Breast epithelium (tissue), 4 donors: ENCODE data around the gene CPN1. TPM values are rescaled to one million over a fixed set of nuclear protein-coding genes. Genes with fewer than 3 reads are reported as not detected.

Experiments
- DNase-seq, 2 donors: peaks; one replicate each; pipeline ENCODE4 v3.0.0-alpha.2; 2019; ENCODE audit warnings: low spot score in 2 of 2
- H3K27ac ChIP-seq, 2 donors: fragments of 200-600 bp; sonication (generic) in 1 of 2; one replicate each; pipeline ENCODE4 v1.5.1; 2016 to 2019; ENCODE audit warnings: mild to moderate bottlenecking in 1 of 2
- H3K27me3 ChIP-seq, 2 donors: fragments of 200-600 bp; sonication (generic) in 1 of 2; one replicate each; pipeline versions ENCODE4 v1.5.1 to v1.6.0; 2017 to 2019; ENCODE audit warnings: control low read depth in 1 of 2, mild to moderate bottlenecking in 1 of 2
- H3K36me3 ChIP-seq: fragments of 200-600 bp; one replicate; pipeline ENCODE4 v1.5.1; 2019
- H3K4me1 ChIP-seq, 2 donors: fragments of 200-600 bp; sonication (generic); one replicate each; pipeline ENCODE4 v1.5.1; 2016 to 2019; ENCODE audit warnings: control low read depth in 1 of 2
- H3K4me3 ChIP-seq, 3 donors: fragments of 200-600 bp; sonication (generic); 1 replicate in 2 of 3; 2 replicates in 1 of 3; pipeline ENCODE4 v1.5.1; 2016 to 2019; ENCODE audit warnings: mild to moderate bottlenecking in 3 of 3, moderate library complexity in 2 of 3
- H3K9me3 ChIP-seq, 2 donors: fragments of 200-600 bp; sonication (generic) in 1 of 2; one replicate each; pipeline ENCODE4 v1.5.1; 2016 to 2019; ENCODE audit warnings: control low read depth in 1 of 2
- CTCF ChIP-seq, 3 donors: fragments of 450-650 bp; IDR thresholded peaks; one replicate each; pipeline ENCODE4 v1.5.1; 2016 to 2017; ENCODE audit warnings: antibody characterized with exemption in 3 of 3, mild to moderate bottlenecking in 3 of 3, moderate library complexity in 3 of 3
- POLR2A ChIP-seq: fragments of 450-650 bp; IDR thresholded peaks from one replicate; pipeline ENCODE4 v1.6.1; 2016; ENCODE audit warnings: antibody characterized with exemption, mild to moderate bottlenecking, moderate library complexity
- POLR2AphosphoS5 ChIP-seq, 3 donors: sonication (generic); formaldehyde crosslinking; IDR thresholded peaks; one replicate each; pipeline ENCODE4 v1.6.1; 2017; ENCODE audit warnings: antibody characterized with exemption in 3 of 3
- intact Hi-C: fragments of 100-400 bp; cut with DNase I; formaldehyde crosslinking; loops from one replicate; pipeline ENCODE4 v1.15.1; 2023; ENCODE audit warnings: low total_unique reads
- total RNA-seq, 3 donors: library from RNA; depleted of rRNA; stranded (reverse); fragments of >200 nt; gene quantifications; one replicate each; pipeline ENCODE4 v1.1.0, GENCODE V29; 2016

Gene CPN1
- total RNA-seq, 3 donors from 2014 or later = not detected

DNA sequence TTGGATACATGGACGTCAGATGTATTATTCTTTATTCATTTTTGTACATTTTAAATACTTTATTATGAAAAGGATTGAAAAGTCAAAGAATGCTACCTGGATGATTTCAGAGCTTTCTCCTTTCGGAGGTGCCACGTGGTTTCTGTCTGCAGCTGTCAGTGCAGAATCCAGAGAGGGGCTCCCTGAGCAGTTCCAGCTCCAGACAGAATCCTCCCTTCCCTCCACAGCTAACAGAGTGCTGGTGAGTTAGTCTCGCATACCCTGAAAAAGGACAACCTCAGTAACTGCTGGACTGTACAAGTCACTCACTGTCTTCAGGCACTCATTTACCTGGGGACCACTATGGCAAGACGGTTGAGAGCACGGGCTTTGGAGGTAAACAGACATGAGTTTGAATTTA, 82.8 kb downstream of the CPN1 start:
- H3K4me1 ChIP-seq = peaks cover 0 to 5% of the 10 kb centered on the region in 2 donors
- no peaks in the 10 kb centered on the region for H3K36me3 ChIP-seq
- H3K4me3 ChIP-seq = no peak overlapping the region
- TF ChIP-seq POLR2AphosphoS5 (IDR thresholded peaks at IDR 0.05) (no peak), CTCF (IDR thresholded peaks at IDR 0.05) (no peak), POLR2A (no peak)
- H3K27ac ChIP-seq = no peak overlapping the region
- DNase-seq = no peak
- intact Hi-C loops = loop anchor here (1.0 kb wide), 1 partner anchor 11 kb away; no protein-coding TSS in a partner anchor
- H3K27me3 ChIP-seq = no peaks in the 10 kb centered on the region
- no peaks in the 10 kb centered on the region for H3K9me3 ChIP-seq

GRCh38 chr10:99996671-99997648, 84.7 kb downstream of the CPN1 start:
- TF ChIP-seq POLR2A = no peak
- peak overlapping the region; percentile 16 to 46 for H3K27ac ChIP-seq
- H3K36me3 ChIP-seq = no peaks in the 10 kb centered on the region
- H3K27me3 ChIP-seq = no peaks in the 10 kb centered on the region
- peaks cover 0 to 5% of the 10 kb centered on the region in 2 donors for H3K4me1 ChIP-seq
- no peak overlapping the region for H3K4me3 ChIP-seq
- no peaks in the 10 kb centered on the region for H3K9me3 ChIP-seq
- DNase-seq = no peak
- intact Hi-C loops = no loop called here

- Histone ChIP-seq H3K4me1 (peaks cover 0 to 5% of the 10 kb centered on the region in 2 donors), H3K4me3 (no peak overlapping the region), H3K36me3 (no peaks in the 10 kb centered on the region), H3K27me3 (no peaks in the 10 kb centered on the region), H3K9me3 (no peaks in the 10 kb centered on the region), H3K27ac (peak overlapping the region in 1 of 2 donors; percentile 36)
- no peak for TF ChIP-seq CTCF (IDR thresholded peaks at IDR 0.05)
- TF ChIP-seq POLR2AphosphoS5 (IDR thresholded peaks at IDR 0.05) = no peak
- TF ChIP-seq POLR2A = no peak
- DNase-seq = no peak
- intact Hi-C loops = no loop called here
Observed at GRCh38 chr10:99995713-99996112, 86.0 kb downstream of the CPN1 start.

DNA sequence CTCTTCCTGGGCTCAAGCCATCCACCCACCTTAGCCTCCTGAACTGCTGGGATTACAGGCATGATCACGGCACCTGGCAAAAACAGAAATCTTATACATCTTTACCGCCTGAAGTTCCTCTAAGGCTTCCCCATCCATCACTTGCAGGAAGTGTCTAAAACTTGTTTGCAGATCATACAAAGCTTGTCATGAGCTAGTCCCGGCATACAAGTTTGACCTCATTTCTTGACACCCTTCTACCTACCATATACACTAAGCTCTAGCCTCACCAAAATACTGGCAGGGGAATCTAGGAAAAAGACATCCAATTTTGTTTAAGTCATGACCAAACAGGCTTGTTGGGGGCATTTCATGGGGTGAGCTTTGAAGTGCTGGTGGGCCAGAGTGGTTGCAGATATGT, 86.4 kb downstream of the CPN1 start:
- Histone ChIP-seq H3K36me3 (no peaks in the 10 kb centered on the region), H3K9me3 (no peaks in the 10 kb centered on the region), H3K4me1 (peaks cover 0 to 5% of the 10 kb centered on the region in 2 donors), H3K27ac (peak overlapping the region in 1 of 2 donors; percentile 36), H3K27me3 (no peaks in the 10 kb centered on the region), H3K4me3 (no peak overlapping the region)
- TF ChIP-seq POLR2A = no peak
- DNase-seq = no peak
- intact Hi-C loops = no loop called here

DNA sequence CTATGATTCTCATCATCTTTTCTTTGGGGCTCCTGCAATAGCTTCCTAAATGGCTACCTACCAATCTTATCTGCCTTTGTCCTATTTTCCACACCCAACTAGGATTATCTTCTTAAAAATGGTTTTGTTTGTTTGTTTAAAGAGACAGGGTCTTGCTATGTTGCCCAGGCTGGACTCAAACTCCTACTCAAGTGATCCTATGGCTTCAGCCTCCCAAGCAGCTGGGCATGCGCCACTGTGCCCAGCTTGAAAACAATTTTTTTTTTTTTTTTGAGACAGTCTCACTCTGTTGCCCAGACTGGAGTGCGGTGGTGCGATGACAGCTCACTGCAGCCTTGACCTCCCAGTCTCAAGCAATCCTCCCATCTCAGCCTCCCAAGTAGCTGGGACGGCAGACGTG, 86.9 kb downstream of the CPN1 start:
- Histone ChIP-seq H3K4me3 (no peak overlapping the region), H3K27me3 (no peaks in the 10 kb centered on the region), H3K36me3 (no peaks in the 10 kb centered on the region), H3K27ac (peak overlapping the region in 1 of 2 donors; percentile 30), H3K9me3 (no peaks in the 10 kb centered on the region), H3K4me1 (peaks cover 0 to 5% of the 10 kb centered on the region in 2 donors)
- no peak for TF ChIP-seq POLR2AphosphoS5 (IDR thresholded peaks at IDR 0.05)
- intact Hi-C loops = no loop called here
- no peak for DNase-seq

DNA sequence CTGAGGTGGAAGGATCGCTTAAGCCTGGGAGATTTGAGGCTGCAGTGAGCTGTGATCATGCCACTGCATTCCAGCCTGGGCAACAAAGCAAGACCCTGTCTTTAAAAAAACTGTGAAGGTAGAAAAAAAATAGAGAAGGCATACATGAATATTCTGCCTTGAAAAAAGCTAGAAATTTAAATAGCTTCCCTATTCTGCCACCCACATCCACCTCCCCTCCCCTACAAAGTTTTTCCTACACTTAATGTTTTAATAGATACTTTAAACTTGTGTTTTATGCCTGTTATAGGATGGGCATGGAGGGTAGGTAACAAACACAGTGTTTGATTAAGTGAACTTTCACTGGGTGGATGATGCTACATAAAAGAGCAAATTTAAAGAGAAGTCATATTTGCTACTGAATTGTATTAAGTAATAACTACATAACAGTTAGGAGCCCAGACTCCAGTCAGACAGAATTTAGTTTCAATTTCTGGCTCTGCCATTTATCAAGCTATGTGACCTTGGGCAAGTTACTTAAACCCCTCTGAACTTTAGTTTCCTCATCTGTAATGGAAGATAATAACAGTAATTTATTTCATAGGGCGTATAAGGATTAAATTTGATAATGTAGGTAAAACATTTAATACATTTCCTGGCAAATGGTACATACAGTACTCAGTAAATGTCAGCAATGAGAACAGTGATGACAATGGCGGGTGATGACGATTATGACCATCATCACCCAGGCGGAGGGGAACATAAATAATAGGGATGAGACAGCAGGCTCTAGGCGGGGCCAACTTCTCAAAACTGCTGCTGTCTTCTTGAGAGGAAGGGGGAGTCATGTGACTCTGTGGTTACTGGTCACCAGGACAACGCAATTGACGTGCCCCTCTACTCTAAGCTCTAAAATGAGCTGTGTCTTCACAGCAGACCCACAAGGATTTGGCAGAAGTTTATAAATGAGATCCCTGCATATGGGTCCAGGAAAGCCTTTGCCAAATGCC, 87.7 kb downstream of the CPN1 start:
- Histone ChIP-seq H3K9me3 (no peaks in the 10 kb centered on the region), H3K4me1 (peaks cover 0 to 5% of the 10 kb centered on the region in 2 donors), H3K27ac (peak overlapping the region in 1 of 2 donors; percentile 30), H3K4me3 (peak overlapping the region in 1 of 3 donors; percentile 3), H3K27me3 (no peaks in the 10 kb centered on the region), H3K36me3 (no peaks in the 10 kb centered on the region)
- no peak for TF ChIP-seq POLR2AphosphoS5 (IDR thresholded peaks at IDR 0.05)
- TF ChIP-seq CTCF (IDR thresholded peaks at IDR 0.05) = no peak
- TF ChIP-seq POLR2A = no peak
- DNase-seq = peak in 1 of 2 donors; percentile 32
- intact Hi-C loops = no loop called here
